Measurements from ENCODE around the gene PCGF2. TPM values are rescaled to one million over a fixed set of nuclear protein-coding genes. Genes with fewer than 3 reads are reported as not detected.

The PCGF2 gene
- total RNA-seq, 1 donor: 3.3 TPM

DNA sequence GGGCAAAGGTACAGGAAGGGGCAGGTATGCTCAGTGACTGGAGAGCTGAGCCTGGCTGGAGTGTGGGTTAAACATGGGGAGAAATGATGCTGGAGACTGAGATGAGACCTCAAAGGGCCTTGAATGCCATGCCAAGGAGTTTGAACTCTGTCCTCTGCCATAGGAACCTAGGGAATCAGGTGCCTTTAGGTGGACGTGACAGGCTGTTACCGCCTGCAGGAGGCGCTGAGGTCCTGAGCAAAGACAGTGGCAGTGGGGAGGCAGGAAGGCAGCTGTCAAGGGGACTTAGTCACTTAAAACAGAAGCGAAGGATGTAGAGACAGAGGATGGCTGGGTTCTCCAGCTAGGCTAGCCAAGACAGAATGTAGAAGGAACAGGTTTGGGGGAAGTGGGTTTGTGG, 13.5 kb upstream of the PCGF2 start:
- Histone ChIP-seq H2AFZ (ENCODE audit: low read length) (no peak overlapping the region), H3K27ac (ENCODE audit: low read depth, low read length) (no peak overlapping the region)

DNA sequence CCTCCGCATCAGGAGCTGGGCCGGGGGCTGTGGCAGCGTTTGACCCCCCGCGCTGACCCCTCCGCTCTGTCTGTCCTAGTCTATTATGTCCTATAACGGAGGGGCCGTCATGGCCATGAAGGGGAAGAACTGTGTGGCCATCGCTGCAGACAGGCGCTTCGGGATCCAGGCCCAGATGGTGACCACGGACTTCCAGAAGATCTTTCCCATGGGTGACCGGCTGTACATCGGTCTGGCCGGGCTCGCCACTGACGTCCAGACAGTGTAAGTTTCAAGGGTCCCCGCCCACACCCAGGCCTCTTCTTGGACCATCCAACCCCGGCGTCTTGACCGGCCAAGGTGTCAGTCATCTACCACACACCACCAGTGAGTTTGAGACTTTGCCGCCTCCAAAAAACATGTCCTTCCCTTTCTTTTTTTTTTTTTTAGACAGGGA, 5.0 kb upstream of the PCGF2 start:
- Histone ChIP-seq H3K4me1 (ENCODE audit: insufficient read depth, low read length) (peaks cover 34% of the 10 kb centered on the region), H2AFZ (ENCODE audit: low read length) (peak overlapping the region; percentile 98), H3K4me2 (ENCODE audit: insufficient read depth, low read length) (peak overlapping the region; percentile 89), H3K27me3 (ENCODE audit: insufficient read depth, low read length) (no peaks in the 10 kb centered on the region), H3K27ac (ENCODE audit: low read depth, low read length) (peak overlapping the region; percentile 90), H3K79me2 (ENCODE audit: insufficient read depth, low read length) (peaks cover 36% of the 10 kb centered on the region), H4K20me1 (ENCODE audit: insufficient read depth, low read length) (peaks cover 5% of the 10 kb centered on the region), H3K36me3 (ENCODE audit: insufficient read depth, low read length) (peaks cover 36% of the 10 kb centered on the region), H3K9me3 (ENCODE audit: low read depth, low read length) (no peaks in the 10 kb centered on the region), H3K4me3 (ENCODE audit: insufficient read depth, low read length) (peak overlapping the region; percentile 99)
- no peak for TF ChIP-seq CTCF (IDR thresholded peaks at IDR 0.05; ENCODE audit: extremely low read depth, low read depth, low read length)
- no peak for DNase-seq (ENCODE audit: insufficient read length, low spot score, missing footprints)

More for the DNA sequence above, 13.5 kb upstream of the PCGF2 start:
- H3K4me3 ChIP-seq (ENCODE audit: insufficient read depth, low read length): no peak overlapping the region
- H3K4me1 ChIP-seq (ENCODE audit: insufficient read depth, low read length): no peaks in the 10 kb centered on the region
- peak; percentile 55 for TF ChIP-seq CTCF (IDR thresholded peaks at IDR 0.05; ENCODE audit: extremely low read depth, low read depth, low read length)
- no peak overlapping the region for H3K4me2 ChIP-seq (ENCODE audit: insufficient read depth, low read length)
- peaks cover 12% of the 10 kb centered on the region for H3K79me2 ChIP-seq (ENCODE audit: insufficient read depth, low read length)
- H4K20me1 ChIP-seq (ENCODE audit: insufficient read depth, low read length): peaks cover 7% of the 10 kb centered on the region
- peaks cover 77% of the 10 kb centered on the region for H3K36me3 ChIP-seq (ENCODE audit: insufficient read depth, low read length)
- DNase-seq (ENCODE audit: insufficient read length, low spot score, missing footprints): no peak
- no peaks in the 10 kb centered on the region for H3K27me3 ChIP-seq (ENCODE audit: insufficient read depth, low read length)
- H3K9me3 ChIP-seq (ENCODE audit: low read depth, low read length): no peaks in the 10 kb centered on the region

- DNase-seq (ENCODE audit: insufficient read length, low spot score, missing footprints): peak; percentile 99
- Histone ChIP-seq H3K4me2 (ENCODE audit: insufficient read depth, low read length) (peak within 1 kb of the TSS; percentile 89), H3K27me3 (ENCODE audit: insufficient read depth, low read length) (no peaks in the 10 kb centered on the region), H4K20me1 (ENCODE audit: insufficient read depth, low read length) (peaks cover 5% of the 10 kb centered on the region), H3K36me3 (ENCODE audit: insufficient read depth, low read length) (peaks cover 30% of the 10 kb centered on the region), H3K4me1 (ENCODE audit: insufficient read depth, low read length) (peaks cover 34% of the 10 kb centered on the region), H3K4me3 (ENCODE audit: insufficient read depth, low read length) (peak within 1 kb of the TSS; percentile 99), H2AFZ (ENCODE audit: low read length) (peak within 1 kb of the TSS; percentile 98), H3K9me3 (ENCODE audit: low read depth, low read length) (no peaks in the 10 kb centered on the region), H3K79me2 (ENCODE audit: insufficient read depth, low read length) (peaks cover 39% of the 10 kb centered on the region), H3K27ac (ENCODE audit: low read depth, low read length) (peak within 1 kb of the TSS; percentile 90)
- no peak for TF ChIP-seq CTCF (IDR thresholded peaks at IDR 0.05; ENCODE audit: extremely low read depth, low read depth, low read length)
These were observed 4.4 kb upstream of the PCGF2 start, which contains the start of gene PSMB3 for GRCh38 chr17:38752308-38753070. Gene PSMB3, plus strand, starts transcription at chr17:38752741. Its CDS starts 86 bp downstream, at chr17:38752827.

GRCh38 chr17:38751808-38752307, 3.7 kb upstream of the PCGF2 start:
- H3K4me1 ChIP-seq (ENCODE audit: insufficient read depth, low read length): peaks cover 34% of the 10 kb centered on the region
- peak overlapping the region; percentile 99 for H3K4me3 ChIP-seq (ENCODE audit: insufficient read depth, low read length)
- H3K79me2 ChIP-seq (ENCODE audit: insufficient read depth, low read length): peaks cover 45% of the 10 kb centered on the region
- no peaks in the 10 kb centered on the region for H3K27me3 ChIP-seq (ENCODE audit: insufficient read depth, low read length)
- H3K4me2 ChIP-seq (ENCODE audit: insufficient read depth, low read length): peak overlapping the region; percentile 89
- peaks cover 23% of the 10 kb centered on the region for H3K36me3 ChIP-seq (ENCODE audit: insufficient read depth, low read length)
- peaks cover 7% of the 10 kb centered on the region for H4K20me1 ChIP-seq (ENCODE audit: insufficient read depth, low read length)
- TF ChIP-seq CTCF (IDR thresholded peaks at IDR 0.05; ENCODE audit: extremely low read depth, low read depth, low read length): no peak
- DNase-seq (ENCODE audit: insufficient read length, low spot score, missing footprints): peak; percentile 96
- H2AFZ ChIP-seq (ENCODE audit: low read length): peak overlapping the region; percentile 97
- no peaks in the 10 kb centered on the region for H3K9me3 ChIP-seq (ENCODE audit: low read depth, low read length)
- peak overlapping the region; percentile 90 for H3K27ac ChIP-seq (ENCODE audit: low read depth, low read length)

All from osteoblast (primary cell).